Measurements from ENCODE around the gene CTIF.

Gene CTIF

DNA sequence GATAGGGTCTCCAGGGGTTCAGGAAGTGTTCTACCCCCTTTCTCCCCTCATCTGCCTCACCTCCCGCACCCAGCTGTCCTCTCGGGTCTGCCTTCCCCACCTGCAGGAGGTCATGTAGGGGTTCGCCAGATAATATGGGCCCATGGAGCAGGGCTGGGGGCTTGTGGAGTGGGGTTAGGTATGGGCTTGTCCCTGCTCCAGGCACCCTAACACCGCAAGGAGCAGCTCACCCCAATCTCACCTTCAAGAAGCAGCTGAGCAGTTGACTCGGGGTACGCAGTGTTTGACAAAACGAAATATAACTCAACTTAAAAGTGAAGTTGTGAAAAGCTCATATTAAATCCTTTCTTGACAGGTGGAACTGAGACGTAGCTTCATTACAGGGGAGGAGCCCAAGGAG, 99.6 kb downstream of the CTIF start:
- TF ChIP-seq, protein P1, sequence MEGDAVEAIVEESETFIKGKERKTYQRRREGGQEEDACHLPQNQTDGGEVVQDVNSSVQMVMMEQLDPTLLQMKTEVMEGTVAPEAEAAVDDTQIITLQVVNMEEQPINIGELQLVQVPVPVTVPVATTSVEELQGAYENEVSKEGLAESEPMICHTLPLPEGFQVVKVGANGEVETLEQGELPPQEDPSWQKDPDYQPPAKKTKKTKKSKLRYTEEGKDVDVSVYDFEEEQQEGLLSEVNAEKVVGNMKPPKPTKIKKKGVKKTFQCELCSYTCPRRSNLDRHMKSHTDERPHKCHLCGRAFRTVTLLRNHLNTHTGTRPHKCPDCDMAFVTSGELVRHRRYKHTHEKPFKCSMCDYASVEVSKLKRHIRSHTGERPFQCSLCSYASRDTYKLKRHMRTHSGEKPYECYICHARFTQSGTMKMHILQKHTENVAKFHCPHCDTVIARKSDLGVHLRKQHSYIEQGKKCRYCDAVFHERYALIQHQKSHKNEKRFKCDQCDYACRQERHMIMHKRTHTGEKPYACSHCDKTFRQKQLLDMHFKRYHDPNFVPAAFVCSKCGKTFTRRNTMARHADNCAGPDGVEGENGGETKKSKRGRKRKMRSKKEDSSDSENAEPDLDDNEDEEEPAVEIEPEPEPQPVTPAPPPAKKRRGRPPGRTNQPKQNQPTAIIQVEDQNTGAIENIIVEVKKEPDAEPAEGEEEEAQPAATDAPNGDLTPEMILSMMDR (IDR thresholded peaks at IDR 0.05; ENCODE audit: low read depth, low read length, missing control alignments): no peak
- DNase-seq (ENCODE audit: extremely low read depth, low read depth): no peak
- H3K4me3 ChIP-seq (replicated peaks; ENCODE audit: low read depth, low read length): no peak overlapping the region

DNA sequence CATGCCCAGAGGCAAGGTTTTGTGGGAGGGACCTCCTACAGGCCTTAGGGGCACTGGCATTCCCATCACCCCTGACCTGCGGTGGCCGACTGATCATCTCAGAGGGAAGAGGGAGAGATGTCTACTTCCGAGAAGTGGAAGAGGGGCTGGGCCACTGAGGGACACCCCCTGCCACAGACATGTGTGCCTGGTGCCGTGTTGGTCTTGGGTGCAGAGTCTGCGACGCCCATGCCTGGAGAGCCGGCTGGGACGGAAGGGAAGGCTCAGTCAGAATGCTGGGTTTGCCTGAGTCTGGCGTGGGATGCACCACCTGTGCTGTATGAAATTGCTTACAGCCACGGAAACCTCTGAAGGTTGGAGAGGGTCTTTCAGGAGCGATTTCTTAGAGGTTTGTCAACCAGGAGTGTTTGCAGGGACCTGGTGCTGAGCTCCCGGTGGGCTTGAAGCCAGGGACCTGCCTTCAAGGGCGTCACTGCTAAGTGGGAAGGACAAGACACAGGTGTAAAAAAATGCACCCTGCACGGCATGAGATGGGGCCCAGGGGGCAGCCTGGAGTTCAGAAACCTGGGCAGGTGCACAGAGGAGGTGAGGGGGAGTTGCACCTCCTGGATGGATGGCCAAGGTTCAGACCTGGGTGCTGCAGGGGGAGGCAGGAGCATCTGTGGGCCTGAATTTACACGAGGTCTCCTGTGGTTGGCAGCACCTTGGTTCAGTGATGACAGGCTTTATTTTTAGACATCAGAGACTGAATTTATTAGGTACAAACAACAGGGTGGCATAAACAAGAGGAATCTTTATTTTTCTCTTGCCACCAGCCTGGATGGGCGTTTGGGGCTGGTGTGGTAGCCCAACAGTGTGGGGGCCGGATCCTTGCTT, 100.3 kb downstream of the CTIF start:
- TF ChIP-seq, protein P1 (IDR thresholded peaks at IDR 0.05; ENCODE audit: low read depth, low read length, missing control alignments): no peak
- no peak for DNase-seq (ENCODE audit: extremely low read depth, low read depth)
- no peak overlapping the region for H3K4me3 ChIP-seq (replicated peaks; ENCODE audit: low read depth, low read length)

DNA sequence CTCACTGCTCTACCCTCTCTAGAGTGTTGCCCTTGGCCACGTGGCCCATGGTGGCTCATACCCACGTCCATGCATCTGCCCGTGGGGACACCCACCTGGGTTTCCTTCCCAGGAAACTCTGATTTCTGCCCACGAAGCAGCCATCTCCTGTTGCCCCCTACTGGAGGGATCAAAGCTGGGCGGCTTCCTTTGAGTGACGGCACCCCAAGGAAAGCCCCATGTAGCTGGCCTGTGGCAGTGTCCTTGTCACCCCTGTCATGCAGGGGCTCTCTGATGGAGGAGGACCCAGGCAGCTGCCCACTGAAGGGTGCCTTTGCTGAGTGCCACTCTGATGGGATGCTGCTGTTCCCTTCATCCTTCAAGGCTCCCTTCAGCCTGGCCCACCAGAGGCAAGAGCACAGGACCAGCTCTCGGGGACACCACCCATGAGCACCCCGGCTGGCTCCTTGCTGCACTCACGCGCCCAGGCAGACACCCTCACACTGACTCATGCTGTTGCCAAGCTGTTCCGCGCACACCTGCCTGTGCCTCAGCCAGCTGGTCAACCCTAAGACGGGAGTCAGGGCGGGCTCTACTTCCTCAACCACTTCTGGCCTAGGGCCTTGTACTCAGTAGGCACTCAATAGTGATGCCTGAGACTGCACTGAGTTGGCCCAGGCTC, 101.1 kb downstream of the CTIF start:
- TF ChIP-seq, protein P1 (IDR thresholded peaks at IDR 0.05; ENCODE audit: low read depth, low read length, missing control alignments): peak; percentile 40
- no peak overlapping the region for H3K4me3 ChIP-seq (replicated peaks; ENCODE audit: low read depth, low read length)
- DNase-seq (ENCODE audit: extremely low read depth, low read depth): no peak

DNA sequence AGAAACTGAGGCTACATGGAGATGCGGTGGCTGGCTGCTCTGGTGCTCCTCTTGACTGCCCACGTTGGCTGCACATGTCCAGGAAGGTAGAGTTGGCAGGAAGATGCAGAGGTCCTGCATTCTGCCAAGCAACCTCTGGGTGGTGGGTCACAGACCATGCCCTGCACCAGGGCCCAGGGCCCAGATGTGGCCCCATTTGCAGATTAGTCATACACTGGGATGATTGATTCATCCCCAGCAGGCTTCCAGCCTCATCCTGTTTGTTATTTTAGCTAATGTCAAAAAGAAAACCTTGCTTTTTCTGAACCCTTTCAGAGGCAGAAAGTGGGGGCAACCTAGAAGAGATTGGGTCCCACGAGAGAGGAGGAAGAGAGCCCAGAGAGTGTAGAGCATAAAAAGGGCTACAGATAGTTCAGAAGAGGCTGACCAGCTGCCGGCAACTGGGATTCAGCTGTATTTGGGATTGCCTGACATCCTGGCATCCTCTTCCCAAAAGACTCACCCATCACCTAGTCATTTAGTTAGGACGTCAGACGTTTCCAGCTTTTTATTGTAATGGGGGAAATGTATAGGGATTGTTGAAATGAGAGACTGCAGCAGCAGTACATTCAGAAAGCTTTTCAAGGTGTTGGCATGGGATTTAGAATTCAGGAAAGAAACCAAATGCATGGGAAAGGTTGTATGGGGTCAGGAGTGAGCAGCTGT, 101.9 kb downstream of the CTIF start:
- TF ChIP-seq, protein P1 (IDR thresholded peaks at IDR 0.05; ENCODE audit: low read depth, low read length, missing control alignments): no peak
- no peak overlapping the region for H3K4me3 ChIP-seq (replicated peaks; ENCODE audit: low read depth, low read length)
- no peak for DNase-seq (ENCODE audit: extremely low read depth, low read depth)

DNA sequence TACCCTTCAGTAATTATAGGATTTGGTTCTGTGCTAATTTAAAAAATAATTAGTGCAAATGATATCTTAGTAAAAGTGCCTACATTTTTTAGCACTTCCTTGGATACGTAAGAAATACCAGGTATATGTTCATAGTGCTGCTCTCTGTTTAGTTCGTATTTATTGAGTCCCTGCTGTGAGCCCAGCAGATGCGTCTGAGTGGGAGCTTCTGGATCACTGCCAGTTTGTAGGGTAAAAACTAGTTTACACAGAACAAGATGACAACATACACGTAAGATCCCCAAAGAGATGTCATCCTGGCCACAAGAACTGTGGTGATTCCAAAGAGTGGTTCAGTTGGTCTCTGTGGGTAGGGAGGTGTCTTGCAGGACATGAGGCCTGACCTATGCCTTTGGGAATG, 103.2 kb downstream of the CTIF start:
- DNase-seq (ENCODE audit: extremely low read depth, low read depth): no peak
- no peak overlapping the region for H3K4me3 ChIP-seq (replicated peaks; ENCODE audit: low read depth, low read length)
- TF ChIP-seq, protein P1 (IDR thresholded peaks at IDR 0.05; ENCODE audit: low read depth, low read length, missing control alignments): no peak

DNA sequence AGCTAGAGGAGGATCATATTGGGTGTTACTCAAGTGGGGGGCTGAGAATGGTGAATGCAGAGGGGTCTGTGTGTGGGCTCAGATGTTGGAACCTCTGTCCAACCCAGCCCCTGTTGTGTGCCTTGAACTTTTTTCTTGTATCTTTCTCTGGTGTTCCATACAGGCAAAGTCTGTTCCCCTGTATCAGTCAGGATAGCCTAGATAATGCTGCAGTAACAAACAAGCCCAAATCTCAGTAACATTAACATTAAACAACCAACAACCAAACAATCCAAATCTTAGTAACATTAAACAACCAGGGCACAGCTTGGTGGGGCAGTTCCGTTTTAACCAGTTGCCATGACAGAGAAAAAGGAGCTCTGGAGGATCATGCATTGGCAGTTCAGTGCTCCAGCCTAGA, 103.7 kb downstream of the CTIF start:
- TF ChIP-seq, protein P1 (IDR thresholded peaks at IDR 0.05; ENCODE audit: low read depth, low read length, missing control alignments): no peak
- H3K4me3 ChIP-seq (replicated peaks; ENCODE audit: low read depth, low read length): no peak overlapping the region
- no peak for DNase-seq (ENCODE audit: extremely low read depth, low read depth)

All from HFF-Myc (cell line).